ENCODE measurements around the gene ABI3BP.

The ABI3BP gene

DNA sequence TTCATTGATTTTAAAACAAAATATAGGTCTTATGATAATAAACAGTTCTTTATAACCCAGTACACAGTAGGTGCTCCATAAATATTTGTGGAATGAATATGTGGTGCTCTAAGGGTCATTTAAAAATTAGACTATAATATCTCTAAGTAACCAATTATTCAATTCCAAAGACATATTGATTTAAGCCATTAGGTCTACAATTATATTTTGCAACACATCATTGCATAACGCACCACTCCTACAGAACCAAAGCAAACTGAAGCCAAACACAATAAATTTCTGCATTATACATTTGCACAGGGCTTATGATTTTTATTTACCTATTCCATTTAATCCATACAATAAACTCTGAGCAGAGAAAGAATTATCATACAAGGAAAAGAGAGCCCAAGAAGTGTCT lies 104.3 kb downstream of the ABI3BP start:
- DNase-seq (ENCODE audit: low read depth), result no peak

DNA sequence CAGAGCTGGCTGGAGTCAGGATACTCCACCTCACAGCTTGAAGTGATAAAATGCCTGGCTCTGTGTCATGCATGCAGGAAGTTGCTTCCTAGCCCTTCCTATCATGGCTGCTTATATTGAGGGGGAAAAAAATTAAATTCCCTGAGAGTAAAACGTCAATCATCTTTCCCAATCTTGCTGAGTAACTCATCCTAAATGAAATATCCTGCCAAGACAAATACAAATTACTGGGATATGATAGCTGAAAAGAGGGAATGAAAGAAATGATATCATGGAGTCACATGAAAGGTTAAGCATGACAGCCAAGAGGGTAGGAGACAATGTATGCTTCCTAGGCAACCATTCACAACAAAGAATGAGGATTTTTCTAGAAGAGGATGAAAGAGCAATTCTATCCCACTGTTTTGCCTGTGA lies 110.6 kb downstream of the ABI3BP start:
- DNase-seq (ENCODE audit: low read depth), result no peak

DNA sequence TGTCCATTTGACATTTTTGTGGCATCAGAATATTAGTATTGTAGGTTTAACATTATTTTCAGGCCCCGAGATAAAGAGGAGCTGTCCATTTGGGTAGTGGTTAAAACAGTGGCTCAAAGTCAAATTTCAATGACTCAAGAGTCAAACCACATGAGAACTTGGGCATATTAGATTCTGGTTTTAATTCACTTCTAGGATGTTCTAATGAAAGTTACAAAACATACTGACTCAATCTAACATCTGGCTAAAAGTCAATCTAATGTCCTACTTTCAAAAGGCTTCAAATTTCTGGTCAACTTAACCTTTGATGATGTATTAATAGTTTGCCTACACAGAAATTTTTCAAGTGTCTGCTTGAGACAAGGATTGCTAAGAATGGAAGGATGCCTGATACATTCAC lies 112.4 kb downstream of the ABI3BP start:
- no peak for DNase-seq (ENCODE audit: low read depth)

DNA sequence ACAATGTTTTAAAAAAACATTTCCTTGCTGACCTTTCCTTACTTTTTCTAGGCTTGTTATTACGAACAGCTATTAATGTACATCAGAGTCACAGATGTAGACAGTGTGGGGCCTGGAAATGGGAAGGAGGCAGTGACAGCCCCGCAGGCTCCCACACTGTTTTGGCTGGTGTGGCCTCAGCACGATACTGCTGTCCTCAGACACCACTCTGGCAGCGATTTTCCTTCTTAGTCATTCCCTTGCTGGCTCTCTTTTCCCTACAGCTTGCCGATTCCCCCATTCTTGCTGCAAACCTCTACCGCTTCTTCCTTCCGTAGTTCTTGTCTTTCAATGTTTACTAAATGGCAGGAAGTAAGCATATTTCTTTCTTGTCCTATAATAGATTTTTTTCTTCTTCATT lies 113.1 kb downstream of the ABI3BP start:
- no peak for DNase-seq (ENCODE audit: low read depth)

DNA sequence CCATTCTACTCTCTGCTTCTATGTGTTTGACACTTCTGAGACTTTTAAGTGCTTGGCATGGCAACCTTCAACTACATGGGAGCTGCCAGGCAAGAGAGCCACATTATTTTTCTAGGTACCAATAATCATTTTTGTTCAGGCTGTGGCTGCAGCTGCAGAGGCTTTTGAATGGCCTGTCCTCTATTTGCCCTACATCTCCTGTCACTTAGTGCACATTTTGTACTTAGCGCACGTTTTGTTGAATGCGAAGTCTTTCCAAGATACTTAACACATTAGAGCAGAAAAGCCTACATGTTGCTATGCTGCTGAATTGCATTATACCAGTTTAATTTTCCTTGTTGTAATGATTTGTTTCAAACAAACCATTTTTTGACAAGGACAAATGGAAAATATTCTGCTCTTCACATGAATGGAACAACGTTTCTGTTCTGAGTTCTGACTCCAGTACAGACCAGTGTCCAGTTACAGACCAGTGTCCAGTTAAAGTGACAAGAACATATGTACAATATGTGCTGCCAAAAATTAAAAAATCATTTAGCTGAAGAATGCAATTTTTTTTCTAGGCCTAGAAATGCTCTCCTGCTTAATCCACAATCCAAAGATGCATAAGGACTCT lies 113.9 kb downstream of the ABI3BP start:
- no peak for DNase-seq (ENCODE audit: low read depth)

DNA sequence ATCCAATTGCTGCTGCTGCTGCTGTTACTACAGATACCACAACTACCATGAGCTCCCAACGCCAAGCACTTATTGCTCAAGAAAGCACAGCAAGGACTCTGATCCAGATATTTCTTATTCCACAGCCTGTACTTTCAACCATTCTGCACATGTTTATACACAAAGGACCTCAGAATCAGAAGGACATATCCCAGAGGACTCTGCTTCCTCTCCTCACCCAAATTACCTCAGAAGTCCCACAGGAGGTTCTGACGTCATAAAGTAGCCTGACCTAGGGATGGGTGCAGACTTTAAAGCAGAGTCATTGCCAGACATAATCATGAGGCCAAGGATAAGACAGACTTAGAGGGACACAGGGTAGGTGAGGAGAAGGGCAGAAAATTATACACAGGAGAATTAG lies 115.9 kb downstream of the ABI3BP start:
- no peak for DNase-seq (ENCODE audit: low read depth)

DNA sequence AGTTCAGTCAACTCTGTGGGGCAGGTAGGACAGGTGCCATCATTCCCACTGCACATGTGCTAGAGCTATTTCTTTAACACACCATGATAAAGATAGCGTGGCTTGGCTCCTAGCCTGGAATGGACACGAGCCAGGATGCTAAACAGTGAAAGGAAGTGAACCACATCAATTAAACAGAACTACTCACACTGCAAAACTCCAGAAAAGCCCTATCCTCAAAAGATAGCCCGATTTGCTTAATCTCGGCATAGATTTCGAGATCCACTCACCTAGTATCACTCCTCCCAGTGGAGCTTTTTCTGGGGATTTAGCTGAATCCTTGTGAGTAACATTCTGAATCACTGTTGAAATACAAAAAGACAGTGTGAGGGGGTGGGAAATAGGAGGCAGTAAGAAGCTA lies 118.0 kb downstream of the ABI3BP start:
- DNase-seq (ENCODE audit: low read depth), result no peak

DNA sequence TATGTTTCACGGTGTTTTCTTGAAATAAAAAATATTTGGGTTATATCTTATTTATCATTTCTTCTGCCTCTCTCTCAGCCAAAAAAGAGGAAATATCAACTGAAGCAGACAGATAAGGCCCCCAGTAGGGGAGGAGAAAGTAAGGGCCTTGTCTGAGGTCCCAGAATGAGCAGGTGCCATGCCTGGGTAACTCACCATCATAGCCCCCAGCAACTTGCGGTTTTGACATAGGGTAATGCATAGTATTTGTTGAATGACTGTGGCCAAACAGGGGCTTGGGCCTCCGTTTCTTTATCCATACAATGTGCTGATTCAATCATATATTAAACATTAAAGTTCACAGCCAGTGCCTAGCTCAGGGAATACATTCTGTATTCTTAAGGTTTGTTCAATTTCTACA lies 119.6 kb downstream of the ABI3BP start:
- no peak for DNase-seq (ENCODE audit: low read depth)

DNA sequence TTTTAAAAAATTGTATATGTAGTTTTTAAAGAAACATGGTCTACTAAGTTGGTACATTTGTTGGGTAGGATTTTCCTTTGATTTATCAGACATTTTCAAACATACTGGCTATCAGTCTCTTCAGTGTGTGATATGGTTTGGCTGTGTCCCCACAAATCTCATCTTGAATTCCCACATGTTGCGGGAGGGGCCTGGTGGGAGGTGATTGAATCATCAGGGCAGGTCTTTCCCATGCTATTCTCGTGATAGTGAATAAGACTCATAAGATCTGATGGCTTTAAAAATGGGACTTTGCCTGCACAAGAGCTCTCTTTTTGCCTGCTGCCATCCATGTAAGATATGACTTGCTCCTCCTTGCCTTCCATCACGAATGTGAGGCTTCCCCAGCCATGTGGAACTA lies 121.9 kb downstream of the ABI3BP start:
- DNase-seq (ENCODE audit: low read depth), result no peak

DNA sequence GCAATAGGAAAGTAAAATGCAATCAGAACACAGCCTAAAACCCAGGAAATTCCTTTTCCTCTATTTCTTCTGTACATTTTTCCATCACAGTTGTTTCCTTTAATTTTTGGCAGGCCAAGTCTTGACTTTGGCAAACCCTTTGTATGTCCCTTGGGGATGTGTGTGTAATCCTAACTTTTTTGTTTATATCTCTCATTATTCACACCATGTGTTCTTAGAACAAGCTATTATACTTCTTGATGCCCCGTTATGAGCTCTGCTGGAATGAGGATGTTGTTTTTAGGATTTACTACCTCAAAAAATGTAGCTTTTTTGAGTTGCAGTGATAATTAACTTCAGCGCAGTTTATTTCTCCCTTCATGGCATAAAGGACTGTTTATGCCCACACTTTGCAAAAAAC lies 123.4 kb downstream of the ABI3BP start:
- no peak for DNase-seq (ENCODE audit: low read depth)

DNA sequence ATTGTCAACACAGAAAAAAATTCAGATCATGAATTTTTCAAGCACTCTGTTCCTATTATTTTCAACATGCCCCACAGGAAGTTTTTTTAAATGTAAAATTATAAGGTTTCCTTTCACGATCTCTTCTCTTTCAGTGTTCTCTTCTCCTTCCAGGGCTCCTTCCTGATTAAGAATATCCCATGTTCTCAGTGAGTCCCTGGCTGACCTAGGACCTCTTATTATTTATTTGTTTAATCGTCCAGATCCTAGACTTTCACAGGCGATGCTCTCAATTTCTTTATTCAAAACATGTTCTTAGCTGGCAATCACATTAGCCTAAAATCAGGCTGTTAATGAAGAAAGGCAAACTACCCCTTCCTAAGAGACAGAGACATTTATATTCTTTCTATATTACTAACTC lies 124.3 kb downstream of the ABI3BP start:
- DNase-seq (ENCODE audit: low read depth), result no peak

DNA sequence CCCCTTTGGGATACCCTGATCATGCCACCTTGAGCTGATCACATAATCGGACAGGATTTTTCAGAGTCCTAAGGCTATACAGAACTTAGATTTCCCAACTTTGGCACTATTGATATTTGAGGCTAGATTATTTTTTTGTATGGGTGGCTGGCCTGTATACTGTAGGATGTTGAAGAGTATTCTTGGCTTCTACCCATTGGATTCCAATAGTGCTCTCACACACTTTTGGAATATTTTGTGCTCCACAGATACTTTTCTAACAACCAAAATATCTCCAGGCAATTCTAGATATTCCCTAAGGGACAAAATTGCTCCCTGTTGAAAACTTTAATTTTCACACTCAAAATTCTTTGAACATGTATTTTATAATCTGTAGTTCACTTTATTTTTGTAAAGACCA lies 125.1 kb downstream of the ABI3BP start:
- no peak for DNase-seq (ENCODE audit: low read depth)

DNA sequence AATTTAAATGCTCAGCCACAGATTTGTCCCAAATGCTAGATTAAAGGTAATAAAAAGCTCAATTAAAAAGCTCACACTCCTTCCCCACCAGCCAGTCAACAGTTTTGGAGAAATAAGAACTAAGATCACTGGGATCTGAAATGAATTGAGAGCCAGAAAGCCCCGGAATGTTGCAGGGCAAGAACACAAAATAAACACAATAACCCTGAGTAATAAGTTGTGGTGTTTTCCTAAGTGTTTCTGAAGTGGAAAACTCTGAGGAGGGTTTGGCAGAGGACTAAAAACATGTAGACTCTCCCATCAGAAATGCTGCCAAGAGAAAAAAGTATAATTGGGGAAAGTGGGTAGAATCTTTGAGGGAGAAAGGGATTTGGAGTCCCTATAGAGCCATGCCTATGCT lies 127.8 kb downstream of the ABI3BP start:
- DNase-seq (ENCODE audit: low read depth), result no peak

DNA sequence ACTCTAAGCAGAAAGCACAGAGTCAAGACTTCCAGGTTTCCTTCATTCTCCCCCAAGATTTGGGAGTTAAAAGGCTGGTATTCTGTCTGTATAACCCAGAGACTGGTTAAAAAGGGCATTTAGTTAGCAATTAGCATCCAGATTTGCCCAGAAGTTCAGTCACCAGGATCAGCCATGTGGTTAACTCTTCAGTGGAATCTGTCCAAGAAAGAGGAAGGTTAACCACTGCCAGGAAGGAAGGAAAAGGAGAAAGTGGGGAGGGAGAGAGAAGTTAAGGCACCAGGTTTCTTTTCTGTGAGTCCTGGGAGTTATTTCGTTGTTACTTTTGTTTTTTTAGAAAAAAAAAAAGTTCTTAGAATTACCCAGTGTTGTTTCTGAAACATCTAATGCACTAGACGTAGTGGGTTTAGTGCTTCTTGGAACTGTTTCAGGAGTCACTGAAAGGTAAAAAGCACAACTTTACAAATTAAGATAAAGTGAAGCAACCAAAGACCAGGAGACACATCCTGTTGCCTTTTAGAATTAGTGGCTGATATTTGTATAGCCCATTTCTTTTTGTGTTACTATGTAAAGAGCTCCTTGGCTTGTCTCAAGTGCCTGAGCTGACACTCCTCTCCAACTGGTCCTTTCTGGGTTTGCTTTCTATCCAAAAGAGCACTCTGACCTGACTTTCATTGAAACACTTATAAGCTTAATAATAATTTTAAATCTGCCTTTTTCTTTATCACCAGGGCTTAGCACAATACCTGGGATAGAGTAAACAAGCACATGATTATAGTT lies 128.6 kb downstream of the ABI3BP start:
- no peak for DNase-seq (ENCODE audit: low read depth)

DNA sequence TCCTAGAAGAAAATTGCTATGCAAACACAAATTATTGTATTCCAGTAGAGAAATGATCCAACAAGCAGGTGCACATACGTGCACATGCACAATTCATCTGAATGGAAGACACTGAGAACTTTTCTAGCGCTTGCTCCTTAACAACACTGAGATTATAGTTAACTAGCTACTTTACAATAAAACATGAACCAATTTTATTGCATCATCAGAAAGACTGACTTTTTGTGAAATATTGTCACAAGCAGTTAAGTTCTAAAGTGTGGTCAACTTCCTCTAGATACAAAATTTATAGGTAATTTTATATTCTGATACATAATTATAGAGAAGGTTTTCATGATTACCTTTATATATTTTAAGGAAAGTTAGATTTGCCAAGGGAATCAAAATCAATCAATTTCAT lies 135.4 kb downstream of the ABI3BP start:
- DNase-seq (ENCODE audit: low read depth), result no peak

DNA sequence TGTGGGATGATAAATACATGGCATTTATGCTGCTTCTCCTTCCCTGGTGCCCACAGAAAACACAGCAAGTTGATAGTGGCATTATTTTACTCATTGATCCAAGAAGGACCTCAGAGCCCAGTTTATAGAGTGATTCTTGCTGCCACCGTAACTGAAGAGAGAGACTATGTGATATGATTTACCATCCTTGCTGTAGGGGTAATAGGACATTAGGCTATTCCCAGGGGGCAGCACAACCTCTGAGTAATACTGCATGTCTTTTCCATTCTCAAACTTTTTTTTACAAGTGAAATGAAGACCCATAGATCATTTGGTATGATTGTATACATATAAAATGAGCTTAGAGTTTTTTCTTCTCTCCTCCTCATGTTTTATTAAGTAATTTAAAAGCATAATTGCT lies 136.4 kb downstream of the ABI3BP start:
- DNase-seq (ENCODE audit: low read depth), result no peak

DNA sequence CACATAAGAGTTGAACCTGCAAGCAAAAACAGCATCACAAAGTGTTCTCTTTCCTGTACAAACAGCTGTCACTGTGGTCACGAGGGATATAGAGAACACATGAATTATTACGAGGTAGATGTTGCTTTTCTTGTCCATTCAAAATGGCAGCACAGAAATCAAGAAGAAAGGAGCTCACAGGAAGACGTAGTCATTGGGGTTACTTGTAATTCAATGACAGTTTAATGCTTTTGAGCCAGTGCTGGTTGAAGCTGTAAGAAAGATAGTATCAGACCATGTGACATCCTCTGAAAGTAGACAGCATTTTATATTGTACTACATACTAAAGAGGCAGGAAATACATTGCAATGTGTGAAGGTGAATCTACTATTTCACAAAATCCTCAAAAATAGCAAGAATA lies 140.4 kb downstream of the ABI3BP start:
- DNase-seq (ENCODE audit: low read depth), result no peak

DNA sequence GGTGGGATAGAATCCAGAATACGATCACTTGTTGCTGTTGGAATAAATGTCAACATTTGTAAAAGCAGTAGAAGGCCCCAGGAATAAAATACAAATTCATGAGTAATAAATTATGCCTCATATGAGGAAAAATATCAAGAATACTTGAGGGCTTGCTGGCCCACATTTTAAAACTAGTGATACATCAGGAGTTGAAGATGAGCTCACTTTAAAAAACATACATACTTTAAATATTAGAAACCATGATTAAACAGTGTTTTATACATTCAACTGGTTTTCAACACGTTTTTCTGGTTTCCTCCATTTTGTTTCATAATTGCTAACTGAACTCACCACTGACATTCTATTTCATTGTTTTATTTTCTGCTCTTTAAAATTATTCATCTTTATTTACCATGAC lies 142.5 kb downstream of the ABI3BP start:
- DNase-seq (ENCODE audit: low read depth), result no peak

DNA sequence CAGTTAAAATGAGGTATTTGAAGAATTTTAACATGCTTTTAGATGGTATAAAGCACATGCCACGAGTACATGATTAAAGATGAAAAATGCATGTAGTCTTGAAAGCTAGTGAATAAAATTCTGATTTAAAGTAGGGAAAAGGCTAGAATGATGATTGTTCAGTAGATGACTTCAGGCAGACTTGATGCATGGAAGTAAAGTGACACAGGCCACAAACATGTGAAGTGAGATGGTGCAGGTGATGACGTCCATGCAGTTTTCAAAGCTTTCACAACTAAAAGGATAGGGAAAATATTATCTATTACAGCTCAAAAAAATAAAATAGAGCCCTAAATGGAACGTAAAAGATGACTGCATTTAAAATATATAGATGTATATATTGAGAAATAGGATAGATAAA lies 143.1 kb downstream of the ABI3BP start:
- no peak for DNase-seq (ENCODE audit: low read depth)

DNA sequence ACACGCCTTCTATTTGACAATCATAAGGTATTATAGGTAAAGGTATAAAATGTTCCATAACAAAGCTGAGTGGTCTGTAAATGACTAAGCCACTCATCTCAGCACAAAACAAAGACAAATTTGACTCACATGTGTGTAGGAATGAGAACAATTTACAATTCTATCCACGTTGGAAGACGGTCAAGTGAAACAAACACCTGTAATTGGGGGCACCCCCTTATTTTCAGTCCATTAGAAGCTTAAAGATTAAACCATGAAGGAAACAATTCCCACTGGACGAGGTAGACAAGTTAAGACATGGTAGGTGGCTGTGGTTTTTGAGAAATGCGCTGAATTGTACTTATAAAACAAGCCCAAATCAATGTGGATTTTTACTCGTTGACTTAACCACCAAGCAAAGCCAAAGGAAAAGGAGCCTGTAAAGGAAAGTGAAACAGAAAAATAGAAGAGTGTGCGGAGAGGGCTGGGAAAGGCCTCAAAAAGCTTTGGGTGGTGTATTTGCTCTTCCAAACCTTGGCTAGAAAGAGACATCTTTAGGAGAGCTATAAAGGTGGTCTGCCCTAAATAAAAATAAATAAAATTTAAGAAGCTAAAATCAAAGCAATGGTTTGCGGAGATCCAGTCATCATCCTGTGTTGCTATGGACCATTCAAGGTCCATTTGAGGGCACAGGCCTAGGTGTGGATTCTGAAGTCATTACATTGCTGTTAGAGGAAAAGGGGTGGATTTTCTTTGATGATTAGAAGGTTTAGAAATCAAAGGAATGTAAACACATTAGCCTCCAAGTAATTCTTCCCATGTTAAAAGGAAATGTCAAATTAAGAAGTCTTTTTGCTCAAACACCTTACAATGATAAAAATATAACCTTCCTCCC lies 148.9 kb downstream of the ABI3BP start:
- DNase-seq (ENCODE audit: low read depth), result no peak

DNA sequence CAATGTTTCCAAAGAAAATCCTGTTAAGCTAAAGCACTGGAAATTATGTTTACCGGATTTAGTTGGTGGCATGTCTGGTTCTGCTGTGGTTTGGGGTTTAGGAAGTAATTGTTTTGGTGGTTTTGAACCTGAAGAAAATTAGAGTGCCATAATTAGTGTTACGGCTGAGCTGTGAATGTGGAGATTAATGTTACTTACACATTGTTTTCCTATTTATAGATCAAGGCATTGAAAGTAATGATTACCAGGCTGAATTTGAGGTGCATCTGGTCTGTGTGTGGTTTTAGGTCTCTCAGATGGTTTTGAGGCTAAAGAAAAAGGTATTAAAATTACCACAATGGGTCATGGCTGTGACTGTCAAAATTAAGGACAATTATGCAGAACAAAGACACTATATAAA lies 155.1 kb downstream of the ABI3BP start:
- DNase-seq (ENCODE audit: low read depth), result no peak

DNA sequence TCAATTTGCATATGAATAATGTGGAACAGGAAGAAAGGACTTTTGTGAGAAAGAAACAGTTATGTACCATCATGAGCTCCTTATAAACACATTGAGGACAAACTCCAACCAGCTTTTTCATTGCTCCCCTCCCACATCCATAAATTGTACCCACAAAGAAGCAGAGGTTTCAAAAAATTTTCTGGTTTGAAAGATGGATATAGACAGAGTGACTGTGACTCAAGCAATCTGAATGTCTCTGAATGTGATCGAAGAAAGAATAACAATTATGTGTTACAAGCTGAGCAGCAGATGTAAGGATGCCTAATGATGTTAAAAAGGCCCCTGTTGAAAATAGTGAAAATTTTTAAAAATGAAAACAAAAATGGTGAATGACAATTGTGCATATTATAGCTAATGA lies 156.6 kb downstream of the ABI3BP start:
- no peak for DNase-seq (ENCODE audit: low read depth)

DNA sequence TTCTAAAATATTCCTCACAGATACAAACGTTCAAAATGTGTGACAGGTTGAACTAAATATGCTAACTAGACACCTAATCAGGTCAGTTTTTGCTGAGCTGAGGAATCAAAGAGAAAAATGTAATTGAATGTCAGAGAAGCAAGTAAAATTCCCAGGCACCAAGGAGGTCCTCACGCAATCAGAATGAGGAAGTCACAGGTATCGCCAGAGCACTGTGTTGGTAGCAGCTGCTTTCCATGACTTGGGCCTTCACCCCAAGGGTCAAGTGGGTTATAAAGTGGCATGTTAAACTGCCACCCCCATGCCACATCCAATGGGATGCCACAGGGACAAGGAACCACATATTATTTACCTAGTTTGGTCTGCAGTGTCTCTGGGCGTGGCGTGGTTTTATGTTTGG lies 158.9 kb downstream of the ABI3BP start:
- no peak for DNase-seq (ENCODE audit: low read depth)

Measured in stimulated activated CD8-positive, alpha-beta memory T cell treated with anti-CD3 and anti-CD28 coated beads, Interleukin-12 subunit alpha, Interleukin-12 subunit beta, amount 100 ng/mL, for 1 hour (primary cell).